ENCODE measurements around the gene MPEG1. TPM values are rescaled to one million over a fixed set of nuclear protein-coding genes. Genes with fewer than 3 reads are reported as not detected.

MPEG1 gene
- total and polyA plus RNA-seq, 8 donors, result 1.4 to 18.4 (median 5.3) TPM; not detected in 1

DNA sequence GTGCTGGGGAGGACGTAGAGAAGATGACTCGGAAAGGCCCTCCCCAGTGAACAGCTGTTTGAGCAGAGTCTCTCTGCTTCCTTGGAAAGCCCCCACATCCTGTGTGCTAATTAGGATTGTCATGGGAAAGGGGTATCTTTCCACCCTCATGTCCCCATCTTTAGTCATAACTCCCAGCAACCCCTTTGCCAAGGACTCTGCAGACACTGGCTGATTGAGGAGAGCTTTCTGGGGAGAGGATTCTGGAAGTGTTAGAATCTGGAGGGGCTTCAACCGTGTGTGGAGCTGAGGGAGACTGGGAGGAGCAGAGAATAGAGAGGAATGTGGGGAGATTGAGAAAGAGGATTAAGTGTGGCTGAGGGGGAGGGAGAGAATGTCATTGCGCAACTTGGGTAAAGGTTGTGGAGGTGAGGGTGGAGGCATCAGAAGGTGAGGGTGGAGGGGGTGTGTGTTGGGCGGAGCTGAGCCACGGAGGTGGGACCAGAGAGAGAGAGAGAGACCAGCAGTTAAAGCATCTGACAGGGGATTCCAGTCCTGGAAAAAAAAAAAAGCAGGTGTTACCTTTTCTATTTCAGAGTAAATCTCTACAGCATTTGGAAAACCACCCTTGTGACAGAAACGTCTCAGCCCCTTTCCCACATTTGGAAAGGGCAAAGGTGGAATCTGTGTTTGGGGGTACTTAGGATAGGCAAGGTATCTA lies 38.6 kb downstream of the MPEG1 start:
- H3K4me3 ChIP-seq, result peak overlapping the region; percentile 70 to 88 (median 79)
- TF ChIP-seq POLR2AphosphoS5 (IDR thresholded peaks at IDR 0.05) (peak in 2 of 3 donors; percentile 72 to 79), EP300 (IDR thresholded peaks at IDR 0.05) (no peak)
- H3K27me3 ChIP-seq, result peaks cover 0 to 12% (median 0%) of the 10 kb centered on the region in 3 donors

DNA sequence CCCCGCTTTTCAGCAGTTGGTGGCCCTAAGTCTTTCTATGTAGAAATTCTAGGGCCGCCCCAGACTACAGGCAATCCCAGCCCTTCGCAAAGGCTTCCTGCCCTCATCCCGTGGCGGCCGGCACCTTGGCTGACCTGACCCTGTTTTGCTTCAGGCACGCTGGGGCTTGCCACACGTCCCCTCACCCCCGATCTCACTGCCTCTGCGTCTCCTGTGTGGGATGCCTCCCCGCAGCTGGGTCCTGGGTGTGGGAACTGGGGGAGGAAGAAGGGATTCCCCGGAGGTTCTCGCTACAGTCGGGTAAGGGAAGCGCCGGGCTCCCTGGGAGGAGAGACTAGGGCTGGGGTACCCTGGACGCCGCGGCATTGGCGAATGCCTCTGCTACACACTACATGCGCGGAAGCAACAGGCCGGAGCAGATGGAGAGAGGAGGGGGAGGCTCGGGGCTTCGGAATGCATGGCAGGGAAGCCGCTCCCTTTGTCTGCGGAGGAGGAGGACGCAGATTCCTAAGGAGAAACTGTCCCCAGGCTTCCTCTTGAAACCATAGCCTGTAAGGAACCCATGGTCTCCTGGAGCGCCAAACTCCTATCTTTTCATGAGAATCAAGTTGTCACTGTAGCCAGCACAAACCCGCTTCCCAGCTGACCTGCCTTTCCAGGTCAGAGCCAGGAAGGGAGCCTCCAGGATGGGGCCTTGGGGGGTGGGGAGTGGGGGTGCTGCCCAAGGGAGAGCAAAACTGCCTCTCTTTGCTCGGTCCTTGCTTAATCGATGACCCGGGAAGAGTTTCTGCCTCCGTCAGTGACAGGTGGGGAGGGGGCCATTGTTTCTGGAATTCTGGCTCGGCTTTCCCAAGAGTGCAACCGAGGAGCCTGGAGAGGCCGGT lies 39.4 kb downstream of the MPEG1 start:
- TF ChIP-seq CTCF (IDR thresholded peaks at IDR 0.05), result no peak
- peak in 1 of 3 donors; percentile 5 for TF ChIP-seq POLR2AphosphoS5 (IDR thresholded peaks at IDR 0.05)
- DNase-seq, result peak; percentile 35 to 78
- Histone ChIP-seq H3K36me3 (peaks cover 0 to 5% (median 0%) of the 10 kb centered on the region in 4 donors), H3K9me3 (no peaks in the 10 kb centered on the region), H3K27ac (peak overlapping the region; percentile 68 to 92 (median 86)), H3K4me3 (peak overlapping the region; percentile 70 to 88 (median 79)), H3K27me3 (peaks cover 0 to 12% (median 0%) of the 10 kb centered on the region in 3 donors), H3K4me1 (peaks cover 19 to 50% (median 48%) of the 10 kb centered on the region in 4 donors)
- WGBS, 5 donors, result 4 to 15% (median 5%) methylated on average over 26 to 37 of the region's 37 CpGs
- intact Hi-C loops (cut with DNase I; ENCODE audit: low total_unique reads), result loop anchor here (5.0 kb wide), 2 partner anchors 34 to 114 kb away; no protein-coding TSS in a partner anchor

More for the DNA sequence above, 38.6 kb downstream of the MPEG1 start:
- DNase-seq, result peak; percentile 73 to 91
- no peaks in the 10 kb centered on the region for H3K9me3 ChIP-seq
- peak overlapping the region; percentile 78 to 92 (median 86) for H3K27ac ChIP-seq
- WGBS, 5 donors, result 11 to 29% (median 19%) methylated on average over 6 to 7 of the region's 7 CpGs
- peaks cover 0 to 8% (median 0%) of the 10 kb centered on the region in 4 donors for H3K36me3 ChIP-seq
- peaks cover 19 to 50% (median 48%) of the 10 kb centered on the region in 4 donors for H3K4me1 ChIP-seq
- intact Hi-C loops (cut with DNase I; ENCODE audit: low total_unique reads), result loop anchor here (5.0 kb wide), 2 partner anchors 33 to 113 kb away; no protein-coding TSS in a partner anchor

DNA sequence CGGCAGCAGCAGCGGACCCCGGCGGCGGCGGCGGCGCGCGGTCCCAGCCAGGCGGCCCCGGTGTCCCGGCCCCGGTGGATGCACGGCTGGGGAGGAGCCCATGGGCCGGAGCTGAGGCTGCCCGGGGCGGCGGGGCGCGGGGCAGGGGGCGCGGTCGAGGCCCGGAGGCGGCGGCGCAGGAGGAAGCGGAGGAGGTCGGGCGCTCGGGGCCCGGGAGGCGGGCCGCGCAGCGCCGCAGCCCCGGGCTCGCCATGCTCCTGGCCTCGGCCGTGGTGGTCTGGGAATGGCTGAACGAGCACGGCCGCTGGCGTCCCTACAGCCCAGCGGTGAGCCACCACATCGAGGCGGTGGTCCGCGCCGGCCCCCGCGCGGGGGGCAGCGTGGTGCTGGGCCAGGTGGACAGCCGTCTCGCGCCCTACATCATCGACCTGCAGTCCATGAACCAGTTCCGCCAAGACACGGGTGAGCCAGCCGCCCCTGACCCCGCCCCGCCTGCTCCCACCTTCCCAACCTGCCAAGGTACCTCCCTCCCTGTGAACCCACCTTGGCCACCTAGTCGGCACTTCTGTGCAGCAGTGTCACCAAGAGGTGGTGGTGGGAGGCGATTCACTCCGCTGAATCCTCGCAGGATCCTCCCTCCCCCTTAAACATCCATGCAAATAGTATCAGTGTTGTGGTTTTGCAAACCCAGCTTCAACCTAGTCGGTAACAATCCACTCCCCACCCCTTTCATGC lies 40.2 kb downstream of the MPEG1 start:
- DNase-seq, result peak; percentile 29 to 76
- H3K9me3 ChIP-seq, result no peaks in the 10 kb centered on the region
- 0 to 1% (median 0%) methylated on average over 33 to 70 of the region's 70 CpGs for WGBS, 5 donors
- intact Hi-C loops (cut with DNase I; ENCODE audit: low total_unique reads), result loop anchor here (5.0 kb wide), 2 partner anchors 35 to 115 kb away; no protein-coding TSS in a partner anchor
- peak overlapping the region; percentile 68 to 92 (median 86) for H3K27ac ChIP-seq
- peak overlapping the region; percentile 70 to 88 (median 79) for H3K4me3 ChIP-seq
- peaks cover 0 to 12% (median 0%) of the 10 kb centered on the region in 3 donors for H3K27me3 ChIP-seq
- TF ChIP-seq EP300 (IDR thresholded peaks at IDR 0.05) (no peak), POLR2AphosphoS5 (IDR thresholded peaks at IDR 0.05) (no peak), CTCF (IDR thresholded peaks at IDR 0.05) (no peak), POLR2A (IDR thresholded peaks at IDR 0.05) (no peak)
- no peaks in the 10 kb centered on the region for H3K36me3 ChIP-seq
- H3K4me1 ChIP-seq, result peaks cover 19 to 50% (median 48%) of the 10 kb centered on the region in 4 donors

GRCh38 chr11:59171508-59172322 lies 41.0 kb downstream of the MPEG1 start, which contains the start of gene DTX4:
Gene DTX4 (plus strand): TSS chr11:59172132. CDS start chr11:59172596, 464 bp downstream.
- peaks cover 19 to 49% (median 47%) of the 10 kb centered on the region in 4 donors for H3K4me1 ChIP-seq
- H3K4me3 ChIP-seq, result peak within 1 kb of the TSS; percentile 70 to 88 (median 79)
- no peaks in the 10 kb centered on the region for H3K9me3 ChIP-seq
- peak in 2 of 3 donors; percentile 57 to 75 for TF ChIP-seq POLR2AphosphoS5 (IDR thresholded peaks at IDR 0.05)
- TF ChIP-seq EP300 (IDR thresholded peaks at IDR 0.05), result no peak
- TF ChIP-seq CTCF (IDR thresholded peaks at IDR 0.05), result peak in 6 of 7 experiments; percentile 68 to 98 (median 92)
- TF ChIP-seq POLR2A (IDR thresholded peaks at IDR 0.05), result no peak
- H3K27me3 ChIP-seq, result peaks cover 0 to 12% (median 0%) of the 10 kb centered on the region in 3 donors
- intact Hi-C loops (cut with DNase I; ENCODE audit: low total_unique reads), result loop anchor here (5.0 kb wide), 2 partner anchors 36 to 116 kb away; no protein-coding TSS in a partner anchor
- no peaks in the 10 kb centered on the region for H3K36me3 ChIP-seq
- DNase-seq, result peak; percentile 96 to 97
- WGBS, 5 donors, result 0 to 1% (median 1%) methylated on average over 40 to 64 of the region's 64 CpGs
- H3K27ac ChIP-seq, result peak within 1 kb of the TSS; percentile 68 to 92 (median 86)
